ENCODE data around the gene KCNIP3.
"Not testable (repeated sequence)": the region's sequence is repeated elsewhere in the genome, so short reads cannot be mapped to it uniquely, and the experiment has no call there.

KCNIP3 gene

DNA sequence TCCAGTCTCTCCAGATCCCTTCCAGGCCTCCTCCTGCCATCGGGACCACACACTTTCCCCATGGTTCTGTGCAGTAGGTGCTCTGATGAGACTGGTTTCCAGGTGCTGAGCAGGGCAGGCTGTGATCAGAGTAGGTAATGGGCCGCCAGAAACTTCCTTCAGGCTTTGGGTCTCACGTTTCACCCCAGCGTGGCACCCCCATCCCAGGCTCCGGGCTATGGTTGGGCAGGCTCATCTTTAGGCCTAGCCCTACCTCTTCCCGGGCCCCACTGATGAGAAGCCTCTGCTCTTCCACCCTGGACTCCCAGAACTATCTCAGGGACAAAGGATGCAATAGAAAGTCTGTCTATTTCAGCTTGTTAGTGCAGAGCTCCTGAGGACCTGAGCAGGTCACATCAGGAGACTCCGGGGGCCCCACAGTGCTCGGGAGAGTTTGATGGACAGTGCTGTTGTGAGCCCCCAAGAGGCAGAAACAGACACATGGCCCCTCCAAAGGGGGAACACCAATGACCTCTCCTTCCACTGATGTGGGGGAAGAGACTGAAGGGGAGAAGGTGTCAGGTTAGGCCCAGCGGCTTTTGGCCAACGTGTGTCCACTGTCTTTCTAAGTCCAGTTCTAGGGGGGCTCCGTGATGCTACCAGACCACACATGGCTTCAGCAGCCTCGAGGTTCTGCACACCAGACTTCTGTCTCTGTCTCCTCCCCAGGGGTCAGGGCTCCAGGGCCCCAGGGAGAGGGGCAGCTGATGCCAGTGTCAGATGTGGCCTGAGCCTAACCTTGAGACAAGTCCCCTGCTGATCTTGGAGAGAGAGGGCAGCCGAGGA lies 28.7 kb upstream of the KCNIP3 start:
- no peak overlapping the region for H3K27ac ChIP-seq (ENCODE audit: low read depth, low read length)
- no peaks in the 10 kb centered on the region for H3K27me3 ChIP-seq (ENCODE audit: control insufficient read depth in 5 of 5, insufficient read depth in 4 of 5, low read length in 5 of 5)
- H3K9ac ChIP-seq (ENCODE audit: low read length in 5 of 5), result no peak overlapping the region
- no peaks in the 10 kb centered on the region for H3K9me3 ChIP-seq (ENCODE audit: control insufficient read depth in 5 of 5, low read length in 5 of 5)
- no peaks in the 10 kb centered on the region for H3K36me3 ChIP-seq (ENCODE audit: control insufficient read depth in 5 of 5, insufficient read depth in 5 of 5, low read length in 5 of 5)
- no peaks in the 10 kb centered on the region for H3K4me1 ChIP-seq (ENCODE audit: control insufficient read depth in 5 of 5, insufficient read depth in 5 of 5, low read length in 5 of 5)
- no peak overlapping the region for H3K4me3 ChIP-seq (ENCODE audit: low read depth in 1 of 5, low read length in 5 of 5)

DNA sequence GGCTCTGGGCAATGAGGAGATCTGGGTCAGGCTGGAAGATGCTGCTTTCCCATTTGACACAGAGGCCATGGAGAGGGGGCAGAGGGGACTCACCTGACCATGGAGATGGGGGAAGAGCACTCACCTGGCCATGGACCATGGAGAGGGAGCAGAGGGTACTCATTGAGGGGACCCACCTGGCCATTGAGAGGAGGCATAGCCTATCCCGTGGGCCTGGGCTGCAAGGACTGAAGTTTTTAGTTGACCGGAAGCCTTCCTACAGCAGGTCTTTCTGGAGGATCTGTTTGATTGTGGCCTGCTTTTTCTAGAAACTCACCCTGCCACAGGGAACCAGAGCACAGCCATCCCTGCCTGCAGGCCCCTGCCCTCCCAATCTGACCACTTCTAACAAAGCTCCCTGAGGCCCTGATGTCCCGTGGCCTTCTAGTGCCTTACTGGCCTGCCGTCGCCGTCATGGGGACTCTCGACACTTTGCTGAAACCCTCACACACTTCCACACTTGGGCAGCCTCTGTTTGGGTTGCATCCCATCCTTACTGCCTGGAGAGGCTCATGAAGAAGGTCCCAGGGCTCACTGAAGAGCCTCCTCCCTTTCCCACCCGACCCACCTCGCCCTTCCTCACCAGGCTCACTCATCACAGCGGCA lies 28.0 kb upstream of the KCNIP3 start:
- Histone ChIP-seq H3K4me1 (ENCODE audit: control insufficient read depth in 5 of 5, insufficient read depth in 5 of 5, low read length in 5 of 5) (no peaks in the 10 kb centered on the region), H3K36me3 (ENCODE audit: control insufficient read depth in 5 of 5, insufficient read depth in 5 of 5, low read length in 5 of 5) (no peaks in the 10 kb centered on the region), H3K4me3 (ENCODE audit: low read depth in 1 of 5, low read length in 5 of 5) (no peak overlapping the region), H3K27ac (ENCODE audit: low read depth, low read length) (no peak overlapping the region), H3K9me3 (ENCODE audit: control insufficient read depth in 5 of 5, low read length in 5 of 5) (no peaks in the 10 kb centered on the region), H3K9ac (ENCODE audit: low read length in 5 of 5) (no peak overlapping the region), H3K27me3 (ENCODE audit: control insufficient read depth in 5 of 5, insufficient read depth in 4 of 5, low read length in 5 of 5) (no peaks in the 10 kb centered on the region)

DNA sequence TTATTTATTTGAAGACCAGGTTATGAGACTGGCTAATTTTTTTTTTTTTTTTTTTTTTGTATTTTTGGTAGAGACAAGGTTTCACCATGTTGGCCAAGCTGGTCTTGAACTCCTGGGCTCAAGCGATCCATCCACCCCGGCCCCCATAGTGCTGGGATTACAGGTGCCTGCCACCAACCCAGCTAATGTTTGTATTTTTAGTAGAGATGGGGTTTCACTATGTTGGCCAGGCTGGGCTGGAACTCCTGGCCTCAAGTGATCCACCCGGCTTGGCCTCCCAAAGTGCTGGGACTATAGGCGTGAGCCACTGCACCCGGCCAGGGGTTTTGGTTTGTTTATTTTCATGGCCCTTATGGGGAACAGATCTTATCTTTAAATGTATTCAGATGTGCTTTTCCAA lies 27.4 kb upstream of the KCNIP3 start:
- H3K4me3 ChIP-seq (ENCODE audit: low read depth in 1 of 5, low read length in 5 of 5); H3K27ac ChIP-seq (ENCODE audit: low read depth, low read length); H3K36me3 ChIP-seq (ENCODE audit: control insufficient read depth in 5 of 5, insufficient read depth in 5 of 5, low read length in 5 of 5); H3K9ac ChIP-seq (ENCODE audit: low read length in 5 of 5); H3K27me3 ChIP-seq (ENCODE audit: control insufficient read depth in 5 of 5, insufficient read depth in 4 of 5, low read length in 5 of 5); H3K9me3 ChIP-seq (ENCODE audit: control insufficient read depth in 5 of 5, low read length in 5 of 5); H3K4me1 ChIP-seq (ENCODE audit: control insufficient read depth in 5 of 5, insufficient read depth in 5 of 5, low read length in 5 of 5): not testable (repeated sequence)

DNA sequence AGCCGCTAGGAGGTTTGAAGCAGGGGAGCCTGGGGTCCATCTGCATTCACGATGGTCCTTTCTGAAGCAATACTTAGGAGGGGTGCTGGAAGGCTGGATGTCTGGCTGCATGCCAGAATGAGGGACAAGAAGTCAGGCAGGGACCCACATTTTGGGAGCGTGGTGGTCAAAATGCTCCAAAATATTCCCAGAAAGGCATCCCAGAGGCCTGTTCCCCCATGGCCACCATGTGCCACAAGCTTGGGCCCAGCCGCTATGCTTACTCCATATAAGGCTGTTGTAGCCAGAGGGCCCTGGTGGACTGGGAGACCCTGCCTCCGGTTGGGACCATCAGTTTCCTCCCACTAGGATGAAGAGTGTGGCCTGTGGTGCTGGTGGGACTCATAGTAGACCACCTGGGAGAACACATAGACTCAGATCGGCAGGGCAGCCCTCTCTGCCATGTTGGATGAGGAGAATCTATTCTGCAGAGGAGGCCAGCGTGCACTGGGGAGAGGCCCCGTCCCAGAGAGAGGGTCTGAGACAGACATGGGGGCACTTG lies 26.5 kb upstream of the KCNIP3 start:
- Histone ChIP-seq H3K27me3 (ENCODE audit: control insufficient read depth in 5 of 5, insufficient read depth in 4 of 5, low read length in 5 of 5) (no peaks in the 10 kb centered on the region), H3K9me3 (ENCODE audit: control insufficient read depth in 5 of 5, low read length in 5 of 5) (no peaks in the 10 kb centered on the region), H3K36me3 (ENCODE audit: control insufficient read depth in 5 of 5, insufficient read depth in 5 of 5, low read length in 5 of 5) (no peaks in the 10 kb centered on the region), H3K4me3 (ENCODE audit: low read depth in 1 of 5, low read length in 5 of 5) (no peak overlapping the region), H3K4me1 (ENCODE audit: control insufficient read depth in 5 of 5, insufficient read depth in 5 of 5, low read length in 5 of 5) (no peaks in the 10 kb centered on the region), H3K9ac (ENCODE audit: low read length in 5 of 5) (no peak overlapping the region), H3K27ac (ENCODE audit: low read depth, low read length) (no peak overlapping the region)

DNA sequence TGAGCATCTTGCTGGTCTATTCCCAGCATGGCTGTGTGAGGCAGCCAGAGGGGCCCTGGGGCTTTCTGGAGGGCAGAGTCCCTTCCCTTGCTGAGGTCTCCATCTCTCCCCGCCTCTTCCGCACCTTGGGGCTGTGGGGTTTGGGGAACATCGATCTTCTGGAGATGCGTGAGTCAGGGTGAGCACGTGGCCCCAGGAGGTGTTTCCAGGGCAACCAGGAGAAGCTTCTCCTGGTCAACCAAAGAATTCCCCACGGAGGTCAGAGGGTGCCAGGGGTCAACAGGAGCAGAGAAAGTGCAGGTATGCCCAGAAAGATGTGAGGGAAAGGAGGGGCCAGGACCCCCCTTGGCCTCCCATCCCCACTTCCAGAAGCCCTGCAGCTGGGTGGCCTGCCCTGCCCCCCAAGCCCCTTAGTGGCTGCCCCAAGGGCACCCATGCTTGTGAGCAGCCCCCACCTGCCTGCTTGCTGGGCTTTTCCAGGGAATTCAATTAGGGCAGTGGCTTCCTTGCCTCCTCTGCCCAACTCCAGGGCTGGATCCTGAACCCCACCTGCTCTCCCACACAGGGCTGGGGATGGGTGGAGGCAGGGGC lies 25.7 kb upstream of the KCNIP3 start:
- Histone ChIP-seq H3K27ac (ENCODE audit: low read depth, low read length) (no peak overlapping the region), H3K27me3 (ENCODE audit: control insufficient read depth in 5 of 5, insufficient read depth in 4 of 5, low read length in 5 of 5) (no peaks in the 10 kb centered on the region), H3K4me1 (ENCODE audit: control insufficient read depth in 5 of 5, insufficient read depth in 5 of 5, low read length in 5 of 5) (no peaks in the 10 kb centered on the region)

DNA sequence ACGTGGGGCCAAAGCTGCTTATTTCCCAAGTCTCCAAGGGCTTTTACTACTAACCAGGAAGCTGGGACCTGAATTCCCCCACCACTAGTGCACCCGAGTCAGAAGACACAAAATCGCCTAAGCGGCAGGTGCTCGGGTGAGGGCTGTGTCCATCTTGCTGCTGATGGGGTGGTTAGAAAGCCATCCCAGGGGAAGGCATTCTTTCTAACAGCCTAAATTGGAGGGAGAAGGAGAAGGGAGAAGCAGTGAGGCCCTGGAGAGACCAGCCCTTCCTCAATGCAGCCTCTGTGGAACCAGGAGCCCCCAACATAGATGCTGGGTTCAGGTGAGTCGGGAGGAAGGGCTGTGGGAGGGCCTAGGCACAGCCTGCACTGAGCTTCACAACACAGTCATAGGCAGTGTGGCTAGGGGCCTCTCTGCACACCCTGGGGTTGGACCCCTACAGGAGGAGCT lies 24.8 kb upstream of the KCNIP3 start:
- no peak overlapping the region for H3K4me3 ChIP-seq (ENCODE audit: low read depth in 1 of 5, low read length in 5 of 5)
- no peaks in the 10 kb centered on the region for H3K27me3 ChIP-seq (ENCODE audit: control insufficient read depth in 5 of 5, insufficient read depth in 4 of 5, low read length in 5 of 5)
- H3K27ac ChIP-seq (ENCODE audit: low read depth, low read length), result no peak overlapping the region
- H3K36me3 ChIP-seq (ENCODE audit: control insufficient read depth in 5 of 5, insufficient read depth in 5 of 5, low read length in 5 of 5), result no peaks in the 10 kb centered on the region
- no peaks in the 10 kb centered on the region for H3K4me1 ChIP-seq (ENCODE audit: control insufficient read depth in 5 of 5, insufficient read depth in 5 of 5, low read length in 5 of 5)
- H3K9me3 ChIP-seq (ENCODE audit: control insufficient read depth in 5 of 5, low read length in 5 of 5), result no peaks in the 10 kb centered on the region
- no peak overlapping the region for H3K9ac ChIP-seq (ENCODE audit: low read length in 5 of 5)

More for the DNA sequence above, 25.7 kb upstream of the KCNIP3 start:
- no peak overlapping the region for H3K4me3 ChIP-seq (ENCODE audit: low read depth in 1 of 5, low read length in 5 of 5)
- H3K9me3 ChIP-seq (ENCODE audit: control insufficient read depth in 5 of 5, low read length in 5 of 5), result no peaks in the 10 kb centered on the region
- H3K9ac ChIP-seq (ENCODE audit: low read length in 5 of 5), result no peak overlapping the region
- no peaks in the 10 kb centered on the region for H3K36me3 ChIP-seq (ENCODE audit: control insufficient read depth in 5 of 5, insufficient read depth in 5 of 5, low read length in 5 of 5)

DNA sequence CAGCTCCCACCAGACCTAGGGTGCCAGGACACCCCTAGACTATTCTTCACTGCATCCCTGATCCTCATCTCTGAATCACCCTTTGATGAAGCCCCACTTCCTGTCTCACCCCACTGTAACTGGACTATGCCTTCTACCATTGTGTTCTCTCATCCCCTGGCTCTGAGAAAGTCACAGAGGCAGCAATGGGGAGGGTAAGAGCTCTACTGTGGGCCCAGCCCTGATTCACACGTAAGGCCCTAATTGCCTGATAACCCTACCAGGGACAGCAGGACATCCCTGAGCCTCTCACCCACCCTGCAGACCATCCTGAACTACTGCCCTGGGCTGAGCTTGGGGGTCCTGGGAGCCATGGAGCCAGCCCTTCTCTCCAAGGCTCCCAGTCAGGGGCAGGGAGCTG lies 24.4 kb upstream of the KCNIP3 start:
- Histone ChIP-seq H3K9ac (ENCODE audit: low read length in 5 of 5) (no peak overlapping the region), H3K27me3 (ENCODE audit: control insufficient read depth in 5 of 5, insufficient read depth in 4 of 5, low read length in 5 of 5) (no peaks in the 10 kb centered on the region), H3K9me3 (ENCODE audit: control insufficient read depth in 5 of 5, low read length in 5 of 5) (no peaks in the 10 kb centered on the region), H3K4me3 (ENCODE audit: low read depth in 1 of 5, low read length in 5 of 5) (no peak overlapping the region), H3K4me1 (ENCODE audit: control insufficient read depth in 5 of 5, insufficient read depth in 5 of 5, low read length in 5 of 5) (no peaks in the 10 kb centered on the region), H3K36me3 (ENCODE audit: control insufficient read depth in 5 of 5, insufficient read depth in 5 of 5, low read length in 5 of 5) (no peaks in the 10 kb centered on the region), H3K27ac (ENCODE audit: low read depth, low read length) (no peak overlapping the region)

DNA sequence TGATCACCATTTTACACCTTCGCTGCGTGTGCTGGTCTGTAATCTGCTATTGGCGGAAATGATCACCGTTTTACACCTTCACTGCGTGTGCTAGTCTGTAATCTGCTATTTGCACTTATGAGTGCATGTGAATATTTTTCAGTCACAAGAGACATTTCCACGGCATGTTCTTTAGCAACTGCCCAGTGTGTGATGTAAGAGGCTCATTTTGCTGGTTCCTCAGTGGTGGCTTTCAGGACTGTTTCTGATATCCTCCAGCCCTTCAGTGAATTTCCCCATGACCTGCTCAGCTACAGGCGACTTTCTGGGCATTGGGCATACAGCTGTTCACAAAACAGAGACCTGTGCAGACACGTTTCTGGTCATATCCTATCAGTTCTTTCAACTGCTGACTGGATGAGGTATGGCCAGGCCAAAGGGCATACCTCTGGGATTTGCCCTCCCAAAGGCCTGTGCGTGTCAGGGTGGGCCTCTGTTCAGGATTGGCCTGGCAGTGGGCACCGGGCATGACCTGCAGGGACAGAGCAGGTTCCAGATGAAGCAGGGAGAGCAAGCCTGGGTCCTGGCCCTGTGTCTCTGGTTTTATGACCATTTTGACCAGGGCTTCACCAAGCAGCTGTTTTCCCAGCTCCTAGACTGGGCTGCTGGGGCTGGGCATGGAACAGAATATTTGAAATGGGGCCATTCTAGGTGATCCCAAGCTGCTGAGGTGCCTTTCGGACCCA lies 23.4 kb upstream of the KCNIP3 start:
- H3K27me3 ChIP-seq (ENCODE audit: control insufficient read depth in 5 of 5, insufficient read depth in 4 of 5, low read length in 5 of 5), result no peaks in the 10 kb centered on the region
- H3K27ac ChIP-seq (ENCODE audit: low read depth, low read length), result no peak overlapping the region
- no peak overlapping the region for H3K4me3 ChIP-seq (ENCODE audit: low read depth in 1 of 5, low read length in 5 of 5)
- H3K9ac ChIP-seq (ENCODE audit: low read length in 5 of 5), result no peak overlapping the region
- H3K36me3 ChIP-seq (ENCODE audit: control insufficient read depth in 5 of 5, insufficient read depth in 5 of 5, low read length in 5 of 5), result no peaks in the 10 kb centered on the region
- H3K9me3 ChIP-seq (ENCODE audit: control insufficient read depth in 5 of 5, low read length in 5 of 5), result peaks cover 0 to 4% (median 0%) of the 10 kb centered on the region in 5 donors
- H3K4me1 ChIP-seq (ENCODE audit: control insufficient read depth in 5 of 5, insufficient read depth in 5 of 5, low read length in 5 of 5), result no peaks in the 10 kb centered on the region

DNA sequence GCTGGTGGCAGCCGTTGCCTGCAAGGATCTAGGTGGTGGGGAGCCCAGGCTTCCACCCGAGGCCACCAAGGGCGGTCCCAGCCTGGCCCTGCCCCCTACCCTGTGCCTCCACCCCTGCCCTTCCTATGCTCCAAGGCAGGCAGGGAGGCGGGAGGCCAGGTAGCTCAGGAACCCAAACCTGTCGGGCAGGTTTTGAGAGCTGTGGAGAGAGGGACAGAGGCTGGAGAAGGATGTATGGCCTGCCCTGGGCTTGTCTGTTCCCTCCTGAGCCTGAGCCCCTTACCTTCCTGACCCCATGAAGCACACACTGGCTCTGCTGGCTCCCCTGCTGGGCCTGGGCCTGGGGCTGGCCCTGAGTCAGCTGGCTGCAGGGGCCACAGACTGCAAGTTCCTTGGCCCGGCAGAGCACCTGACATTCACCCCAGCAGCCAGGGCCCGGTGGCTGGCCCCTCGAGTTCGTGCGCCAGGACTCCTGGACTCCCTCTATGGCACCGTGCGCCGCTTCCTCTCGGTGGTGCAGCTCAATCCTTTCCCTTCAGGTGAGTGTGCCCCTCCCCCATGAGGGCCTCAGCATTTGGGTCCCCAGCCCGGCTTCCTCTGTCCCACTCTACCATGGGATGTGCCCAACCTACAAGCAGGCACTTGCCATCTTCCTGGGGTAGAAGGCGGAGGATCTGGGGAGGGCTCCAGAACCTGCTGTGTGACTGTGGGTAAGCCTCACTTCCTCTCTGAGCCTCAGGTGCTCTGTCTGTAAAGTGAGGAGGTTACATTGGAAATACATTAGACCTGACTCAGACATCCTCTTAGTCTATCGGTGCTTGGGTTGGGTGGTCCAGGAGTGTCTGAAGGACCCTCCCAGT lies 22.6 kb upstream of the KCNIP3 start, which contains the start of gene PROM2:
Gene PROM2, plus strand, starts transcription at position 159 of the 860 bp plus-strand sequence. Its CDS starts 137 bp downstream, at position 296.
- Histone ChIP-seq H3K4me1 (ENCODE audit: control insufficient read depth in 5 of 5, insufficient read depth in 5 of 5, low read length in 5 of 5) (no peaks in the 10 kb centered on the region), H3K36me3 (ENCODE audit: control insufficient read depth in 5 of 5, insufficient read depth in 5 of 5, low read length in 5 of 5) (no peaks in the 10 kb centered on the region), H3K4me3 (ENCODE audit: low read depth in 1 of 5, low read length in 5 of 5) (no peak within 1 kb of the TSS), H3K27me3 (ENCODE audit: control insufficient read depth in 5 of 5, insufficient read depth in 4 of 5, low read length in 5 of 5) (no peaks in the 10 kb centered on the region), H3K9ac (ENCODE audit: low read length in 5 of 5) (no peak within 1 kb of the TSS), H3K27ac (ENCODE audit: low read depth, low read length) (no peak within 1 kb of the TSS), H3K9me3 (ENCODE audit: control insufficient read depth in 5 of 5, low read length in 5 of 5) (peaks cover 0 to 4% (median 0%) of the 10 kb centered on the region in 5 donors)

Data from subcutaneous abdominal adipose tissue (tissue), 5 donors.